T-helper 1 cell treated with Interleukin-12 subunit alpha and Interleukin-12 subunit beta and Interleukin-4 antibody, amounts not matched to agents 30 μg/mL and 1 μg/mL, for 36 hours (primary cell): ENCODE measurements around the gene DDX55.
"Not testable (repeated sequence)": the region's sequence is repeated elsewhere in the genome, so short reads cannot be mapped to it uniquely, and the experiment has no call there.

Source experiments
- H3K27ac Mint-ChIP-seq: one replicate; pipeline ENCODE4 v1.8.0; 2021; ENCODE audit warnings: mild to moderate bottlenecking, mixed read lengths
- H3K27me3 Mint-ChIP-seq: one replicate; pipeline ENCODE4 v1.8.0; 2021; ENCODE audit warnings: low read depth, mixed read lengths
- H3K36me3 Mint-ChIP-seq: one replicate; pipeline ENCODE4 v1.8.0; 2021; ENCODE audit warnings: low read depth, mixed read lengths
- H3K4me1 Mint-ChIP-seq: one replicate; pipeline ENCODE4 v1.8.0; 2021; ENCODE audit warnings: low read depth, mixed read lengths
- H3K4me3 Mint-ChIP-seq: one replicate; pipeline ENCODE4 v1.8.0; 2021; ENCODE audit warnings: mild to moderate bottlenecking, moderate library complexity, mixed read lengths
- H3K9me3 Mint-ChIP-seq: one replicate; pipeline ENCODE4 v1.8.0; 2021; ENCODE audit warnings: mixed read lengths

The DDX55 gene

GRCh38 chr12:123597100-123597499 is 4.8 kb upstream of the DDX55 start:
- Mint-ChIP-seq H3K4me3 (no peak overlapping the region), H3K27ac (no peak overlapping the region), H3K4me1 (peaks cover 11% of the 10 kb centered on the region), H3K9me3 (no peaks in the 10 kb centered on the region), H3K27me3 (no peaks in the 10 kb centered on the region), H3K36me3 (peaks cover 28% of the 10 kb centered on the region)

- H3K36me3 Mint-ChIP-seq = peaks cover 33% of the 10 kb centered on the region
- no peak overlapping the region for H3K4me3 Mint-ChIP-seq
- no peak overlapping the region for H3K27ac Mint-ChIP-seq
- H3K9me3 Mint-ChIP-seq = no peaks in the 10 kb centered on the region
- peaks cover 16% of the 10 kb centered on the region for H3K4me1 Mint-ChIP-seq
- H3K27me3 Mint-ChIP-seq = no peaks in the 10 kb centered on the region
Observed at GRCh38 chr12:123598522-123598921, 3.4 kb upstream of the DDX55 start.

GRCh38 chr12:123599310-123599709 is 2.6 kb upstream of the DDX55 start:
- H3K27me3 Mint-ChIP-seq = no peaks in the 10 kb centered on the region
- H3K36me3 Mint-ChIP-seq = peaks cover 31% of the 10 kb centered on the region
- H3K4me1 Mint-ChIP-seq = peaks cover 19% of the 10 kb centered on the region
- H3K27ac Mint-ChIP-seq = peak overlapping the region; percentile 8
- H3K4me3 Mint-ChIP-seq = peak overlapping the region; percentile 26
- H3K9me3 Mint-ChIP-seq = no peaks in the 10 kb centered on the region

DNA sequence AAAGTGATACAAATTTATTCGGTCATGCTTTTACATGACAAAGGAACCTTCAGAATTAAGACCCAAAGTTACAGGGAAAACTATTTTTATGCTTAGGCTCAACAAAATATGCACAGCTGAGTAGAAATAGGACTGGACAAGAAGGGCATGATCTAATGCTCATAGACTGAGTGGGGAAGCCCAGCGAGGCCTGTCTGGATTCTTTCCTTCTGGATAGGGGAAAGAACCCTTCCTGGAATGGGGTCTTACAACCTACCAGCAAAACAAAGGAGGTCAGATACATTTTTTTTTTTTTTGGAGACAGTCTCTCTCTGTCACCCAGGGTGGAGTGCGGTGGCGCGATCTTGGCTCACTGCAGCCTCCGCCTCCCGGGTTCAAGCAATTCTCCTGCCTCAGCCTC is 2.2 kb upstream of the DDX55 start:
- H3K36me3 Mint-ChIP-seq = peaks cover 31% of the 10 kb centered on the region
- peak overlapping the region; percentile 40 for H3K4me3 Mint-ChIP-seq
- H3K27ac Mint-ChIP-seq = no peak overlapping the region
- H3K9me3 Mint-ChIP-seq = no peaks in the 10 kb centered on the region
- H3K4me1 Mint-ChIP-seq = peaks cover 19% of the 10 kb centered on the region
- H3K27me3 Mint-ChIP-seq = no peaks in the 10 kb centered on the region

DNA sequence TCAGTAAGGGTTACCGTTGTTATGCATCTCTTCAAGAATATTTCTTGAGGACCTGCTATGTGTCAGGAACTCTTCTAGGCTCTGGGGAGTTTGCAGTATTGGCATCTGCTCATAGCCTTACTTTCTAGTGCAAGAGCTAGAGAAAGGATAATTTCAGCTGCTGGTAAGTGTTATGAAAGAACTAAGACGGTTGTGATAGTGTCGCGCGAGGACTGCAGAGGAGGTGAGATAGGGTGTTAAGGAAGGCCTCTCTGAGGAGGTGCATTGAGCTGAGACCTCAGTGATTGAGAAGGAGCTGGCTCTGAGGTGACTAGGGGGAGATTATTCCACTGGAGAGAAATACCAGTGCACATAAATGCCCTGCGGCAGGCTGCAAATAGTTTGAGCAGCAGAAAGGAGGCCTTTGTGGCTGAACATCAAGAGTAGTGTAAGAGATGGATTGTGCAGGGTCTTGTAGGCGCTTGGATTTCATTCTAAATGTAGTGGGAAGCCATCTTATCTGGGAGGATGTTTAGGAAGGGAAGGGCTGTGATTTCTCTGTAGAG is 824 bp downstream of the DDX55 start:
- Mint-ChIP-seq H3K27ac (peak overlapping the region; percentile 76), H3K4me1 (peaks cover 15% of the 10 kb centered on the region), H3K9me3 (no peaks in the 10 kb centered on the region), H3K4me3 (peak overlapping the region; percentile 92), H3K36me3 (peaks cover 30% of the 10 kb centered on the region), H3K27me3 (no peaks in the 10 kb centered on the region)

DNA sequence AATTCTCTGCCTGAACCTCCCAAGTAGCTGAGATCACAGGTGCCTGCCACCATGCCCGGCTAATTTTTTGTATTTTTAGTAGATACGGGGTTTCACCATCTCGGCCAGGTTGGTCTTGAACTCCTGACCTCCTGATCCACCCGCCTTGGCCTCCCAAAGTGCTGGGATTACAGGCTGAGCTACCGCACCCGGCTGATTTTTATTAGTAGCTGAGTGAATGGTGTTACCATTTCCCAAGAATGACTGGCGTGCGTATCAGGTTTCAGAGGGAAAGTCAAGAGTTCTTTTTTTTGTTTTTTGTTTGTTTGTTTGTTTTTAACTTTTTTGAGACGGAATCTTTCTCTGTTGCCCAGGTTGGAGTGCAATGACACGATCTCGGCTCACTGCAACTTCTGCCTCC is 1.6 kb downstream of the DDX55 start:
- H3K4me1 Mint-ChIP-seq = peaks cover 16% of the 10 kb centered on the region
- not testable (repeated sequence) for H3K27ac Mint-ChIP-seq, H3K9me3 Mint-ChIP-seq, H3K27me3 Mint-ChIP-seq
- H3K36me3 Mint-ChIP-seq = peaks cover 31% of the 10 kb centered on the region
- peak overlapping the region; percentile 92 for H3K4me3 Mint-ChIP-seq

GRCh38 chr12:123607756-123608155 is 5.9 kb downstream of the DDX55 start:
- Mint-ChIP-seq H3K27me3 (no peaks in the 10 kb centered on the region), H3K4me1 (peaks cover 9% of the 10 kb centered on the region), H3K36me3 (peaks cover 41% of the 10 kb centered on the region), H3K9me3 (no peaks in the 10 kb centered on the region), H3K4me3 (no peak overlapping the region), H3K27ac (no peak overlapping the region)

- Mint-ChIP-seq H3K27me3 (no peaks in the 10 kb centered on the region), H3K36me3 (peaks cover 40% of the 10 kb centered on the region), H3K9me3 (no peaks in the 10 kb centered on the region), H3K27ac (no peak overlapping the region), H3K4me3 (no peak overlapping the region), H3K4me1 (peaks cover 5% of the 10 kb centered on the region)
Observed at GRCh38 chr12:123608182-123608581, 6.3 kb downstream of the DDX55 start.

DNA sequence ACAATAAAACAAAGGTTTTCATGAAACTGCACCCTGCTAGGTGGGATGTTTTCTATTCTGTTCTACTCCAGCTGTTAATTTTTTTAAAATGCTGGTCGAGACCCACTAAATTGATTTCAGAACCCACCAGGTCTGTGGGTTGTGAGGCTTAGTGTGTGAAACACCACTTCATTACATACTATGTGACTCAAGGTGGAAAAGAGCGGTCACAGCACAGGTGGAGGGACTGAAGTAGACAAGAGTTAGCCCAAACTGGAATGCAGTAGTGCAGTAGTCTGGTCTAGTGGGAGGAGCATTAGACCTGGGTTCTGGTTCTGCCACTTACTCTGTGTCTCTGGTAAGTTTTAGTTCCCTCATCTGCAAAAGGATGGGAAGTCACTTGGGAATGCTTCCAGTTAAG is 12.2 kb downstream of the DDX55 start:
- Mint-ChIP-seq H3K4me3 (no peak overlapping the region), H3K9me3 (no peaks in the 10 kb centered on the region), H3K27ac (no peak overlapping the region), H3K27me3 (no peaks in the 10 kb centered on the region), H3K4me1 (peaks cover 2% of the 10 kb centered on the region), H3K36me3 (peaks cover 54% of the 10 kb centered on the region)

GRCh38 chr12:123614531-123614930 is 12.6 kb downstream of the DDX55 start:
- H3K36me3 Mint-ChIP-seq = peaks cover 56% of the 10 kb centered on the region
- H3K9me3 Mint-ChIP-seq = no peaks in the 10 kb centered on the region
- H3K27me3 Mint-ChIP-seq = no peaks in the 10 kb centered on the region
- H3K27ac Mint-ChIP-seq = no peak overlapping the region
- no peak overlapping the region for H3K4me3 Mint-ChIP-seq
- H3K4me1 Mint-ChIP-seq = peaks cover 2% of the 10 kb centered on the region

DNA sequence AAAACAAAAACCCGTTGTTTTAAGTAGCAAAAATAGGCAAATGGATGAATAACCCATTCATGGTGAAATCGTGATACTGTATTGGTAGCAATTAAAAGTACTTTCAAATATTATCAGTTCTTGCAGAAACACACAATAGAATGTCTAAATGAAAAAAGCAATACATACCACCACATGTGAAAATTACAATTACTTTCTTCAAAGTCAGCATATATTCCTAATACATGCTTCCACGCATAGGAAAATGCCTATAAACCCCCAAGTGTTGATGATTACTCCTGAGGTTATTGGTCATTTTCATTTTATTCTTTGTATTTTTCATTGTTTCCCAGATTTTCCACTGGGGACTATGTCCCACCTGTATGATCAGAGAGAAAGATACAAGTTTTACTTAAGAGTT is 15.2 kb downstream of the DDX55 start:
- Mint-ChIP-seq H3K27me3 (no peaks in the 10 kb centered on the region), H3K9me3 (no peaks in the 10 kb centered on the region), H3K4me1 (peaks cover 2% of the 10 kb centered on the region), H3K27ac (no peak overlapping the region), H3K36me3 (peaks cover 64% of the 10 kb centered on the region), H3K4me3 (no peak overlapping the region)

GRCh38 chr12:123617580-123617979 is 15.7 kb downstream of the DDX55 start:
- no peaks in the 10 kb centered on the region for H3K9me3 Mint-ChIP-seq
- H3K4me1 Mint-ChIP-seq = peaks cover 2% of the 10 kb centered on the region
- peaks cover 61% of the 10 kb centered on the region for H3K36me3 Mint-ChIP-seq
- no peaks in the 10 kb centered on the region for H3K27me3 Mint-ChIP-seq
- no peak overlapping the region for H3K4me3 Mint-ChIP-seq
- H3K27ac Mint-ChIP-seq = no peak overlapping the region

DNA sequence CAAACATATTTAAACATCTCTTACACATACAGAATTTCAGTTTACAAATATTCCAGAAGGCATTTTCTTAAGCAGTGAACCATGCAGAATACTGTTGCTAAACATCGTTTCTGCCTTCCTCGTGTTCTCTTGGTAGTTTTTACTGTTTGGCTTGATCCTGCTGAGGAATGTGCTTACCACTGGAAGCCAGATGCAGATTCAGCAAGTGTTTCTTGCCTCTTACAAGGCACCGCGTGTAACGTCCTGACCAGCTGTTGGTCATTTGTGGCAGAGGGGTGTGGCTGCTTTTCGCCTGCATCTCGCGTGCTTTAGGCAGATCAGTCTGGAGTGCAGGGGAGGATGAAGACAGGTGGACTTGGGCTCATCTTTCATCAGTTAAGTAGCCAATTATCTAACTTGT is 19.2 kb downstream of the DDX55 start:
- Mint-ChIP-seq H3K4me1 (peaks cover 4% of the 10 kb centered on the region), H3K36me3 (peaks cover 57% of the 10 kb centered on the region), H3K9me3 (no peaks in the 10 kb centered on the region), H3K27me3 (no peaks in the 10 kb centered on the region), H3K4me3 (no peak overlapping the region), H3K27ac (no peak overlapping the region)

- H3K36me3 Mint-ChIP-seq = peaks cover 56% of the 10 kb centered on the region
Observed at GRCh38 chr12:123621619-123622530, 20.0 kb downstream of the DDX55 start.

DNA sequence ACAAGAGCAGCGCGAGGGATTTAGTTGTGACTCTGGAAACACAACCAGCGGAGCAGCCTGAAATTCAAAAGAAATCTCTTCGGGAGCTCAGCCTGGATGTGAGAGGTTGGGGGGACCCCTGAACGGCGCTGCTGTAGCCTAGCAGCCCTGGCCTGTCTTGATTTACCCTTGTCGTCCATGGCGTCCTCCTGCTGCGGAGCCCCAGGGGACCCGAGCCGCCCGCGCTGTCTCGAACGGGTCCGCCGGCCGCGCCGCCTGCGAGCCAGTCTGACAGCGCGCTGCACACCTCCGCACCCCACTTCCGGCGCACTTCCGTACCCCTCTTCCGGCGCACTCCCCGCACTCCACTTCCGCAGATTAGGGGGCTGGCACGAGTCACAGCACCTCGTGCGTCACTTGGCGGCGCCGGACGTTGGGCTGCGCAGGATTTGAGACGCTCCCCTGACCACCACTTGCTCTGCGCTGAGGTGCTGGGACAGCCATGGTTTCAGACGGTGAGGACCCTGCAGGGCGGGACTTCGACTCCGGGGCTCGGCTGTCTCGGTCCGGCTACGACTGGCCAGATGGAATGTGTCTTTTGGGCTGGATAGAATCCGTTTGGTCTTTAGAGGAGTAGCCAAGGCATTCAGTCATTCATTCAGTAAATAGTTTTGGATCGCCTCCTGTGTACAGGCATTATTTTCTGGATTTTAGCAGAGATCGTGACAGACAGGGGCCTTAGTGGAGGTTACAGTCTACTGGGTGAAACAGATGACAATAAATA is 31.7 kb downstream of the DDX55 start, which contains the start of the genes EIF2B1 and GTF2H3:
Gene EIF2B1 (minus strand): TSS at position 308 of the 763 bp plus-strand sequence. CDS start 129 bp downstream, at position 179.
Gene GTF2H3 (plus strand): TSS at position 451 of the 763 bp plus-strand sequence. CDS start 31 bp downstream, at position 482.
- Mint-ChIP-seq H3K36me3 (peaks cover 19% of the 10 kb centered on the region), H3K9me3 (no peaks in the 10 kb centered on the region), H3K4me1 (peaks cover 24% of the 10 kb centered on the region), H3K27ac (peak within 1 kb of the TSS; percentile 98), H3K4me3 (peak within 1 kb of the TSS; percentile 99), H3K27me3 (no peaks in the 10 kb centered on the region)

More at GRCh38 chr12:123621619-123622530, 20.0 kb downstream of the DDX55 start:
- Mint-ChIP-seq H3K9me3 (no peaks in the 10 kb centered on the region), H3K27me3 (no peaks in the 10 kb centered on the region), H3K4me3 (no peak overlapping the region), H3K27ac (no peak overlapping the region), H3K4me1 (peaks cover 4% of the 10 kb centered on the region)
